Neutrophil (primary cell): ENCODE results near the gene SLC25A48.

ENCODE experiments used
- H3K27ac ChIP-seq: fragments of 200-600 bp; sonication (generic); 2 replicates; pipeline ENCODE4 v1.5.1; 2016; ENCODE audit warnings: mild to moderate bottlenecking, moderate library complexity
- H3K27me3 ChIP-seq: fragments of 200-600 bp; sonication (generic); 2 replicates; pipeline ENCODE4 v1.6.0; 2016; ENCODE audit warnings: mild to moderate bottlenecking
- H3K36me3 ChIP-seq: fragments of 200-600 bp; sonication (generic); 2 replicates; pipeline ENCODE4 v1.5.1; 2017
- H3K4me1 ChIP-seq, 2 experiments: fragments of 200-600 bp in 1 of 2; sonication (generic) in 1 of 2; 1 replicate in 1 of 2; 2 replicates in 1 of 2; pipeline versions ENCODE4 v1.5.1 to v1.6.1; 2013 to 2016; ENCODE audit warnings: low read depth in 1 of 2, low read length in 1 of 2, mild to moderate bottlenecking in 1 of 2, moderate library complexity in 1 of 2; ENCODE audit not compliant: control insufficient read depth in 1 of 2, insufficient read depth in 1 of 2
- H3K4me3 ChIP-seq, 2 experiments: fragments of 200-600 bp in 1 of 2; sonication (generic) in 1 of 2; 1 replicate in 1 of 2; 2 replicates in 1 of 2; pipeline ENCODE4 v1.5.1; 2013 to 2016; ENCODE audit warnings: low read depth in 1 of 2, low read length in 1 of 2, mild to moderate bottlenecking in 1 of 2, moderate library complexity in 1 of 2
- H3K9me3 ChIP-seq: fragments of 200-600 bp; sonication (generic); 2 replicates; pipeline ENCODE4 v1.5.1; 2016
- TF ChIP-seq, protein P1 (sequence below): fragments of 200-600 bp; sonication (generic); IDR thresholded peaks from 2 replicates; pipeline ENCODE4 v1.5.1; 2016; ENCODE audit warnings: antibody characterized with exemption

Gene SLC25A48

DNA sequence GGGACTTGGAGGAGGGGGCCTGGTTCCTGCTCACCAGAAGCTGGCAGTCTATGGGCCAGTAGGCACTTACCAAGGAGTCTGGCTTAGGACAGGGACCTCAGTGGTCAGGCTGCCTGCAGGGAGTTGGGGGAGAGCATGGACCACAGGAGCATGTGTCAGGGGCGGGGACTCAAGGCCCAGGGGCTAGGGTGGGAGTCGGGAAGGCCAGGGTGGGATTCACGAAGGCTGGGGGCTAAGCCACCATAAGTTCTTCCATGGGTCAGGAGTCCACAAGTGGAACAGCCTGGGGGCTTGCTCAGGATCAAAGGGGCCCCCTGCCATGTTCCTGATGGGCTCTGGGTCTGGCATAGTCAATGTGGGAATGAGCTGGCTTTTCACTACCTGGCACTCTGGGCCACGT is 11.5 kb upstream of the SLC25A48 start:
- H3K27me3 ChIP-seq: peaks cover 8% of the 10 kb centered on the region

DNA sequence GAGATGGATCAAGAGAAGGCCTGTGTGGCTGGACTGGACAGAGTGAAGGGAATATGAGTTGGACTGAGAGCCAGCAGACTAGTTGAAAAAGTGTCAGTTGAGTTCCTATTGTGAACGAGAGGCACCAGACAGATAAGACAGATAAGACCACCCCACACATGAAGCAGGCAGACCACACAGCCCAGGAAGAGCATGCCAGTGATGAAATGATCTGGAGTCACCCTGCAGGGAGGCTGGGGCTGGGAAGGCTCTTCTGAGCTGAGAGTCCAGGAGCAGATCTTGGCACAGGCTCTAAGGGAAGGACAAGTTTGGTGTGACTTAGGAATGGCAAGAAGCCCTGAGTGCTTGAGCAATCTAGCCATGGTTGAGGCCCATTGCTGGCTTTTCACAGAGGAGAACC is 10.6 kb upstream of the SLC25A48 start:
- Histone ChIP-seq H3K27ac (no peak overlapping the region), H3K4me1 (no peaks in the 10 kb centered on the region), H3K27me3 (no peaks in the 10 kb centered on the region), H3K36me3 (no peaks in the 10 kb centered on the region), H3K4me3 (no peak overlapping the region), H3K9me3 (no peaks in the 10 kb centered on the region)
- TF ChIP-seq, protein P1, sequence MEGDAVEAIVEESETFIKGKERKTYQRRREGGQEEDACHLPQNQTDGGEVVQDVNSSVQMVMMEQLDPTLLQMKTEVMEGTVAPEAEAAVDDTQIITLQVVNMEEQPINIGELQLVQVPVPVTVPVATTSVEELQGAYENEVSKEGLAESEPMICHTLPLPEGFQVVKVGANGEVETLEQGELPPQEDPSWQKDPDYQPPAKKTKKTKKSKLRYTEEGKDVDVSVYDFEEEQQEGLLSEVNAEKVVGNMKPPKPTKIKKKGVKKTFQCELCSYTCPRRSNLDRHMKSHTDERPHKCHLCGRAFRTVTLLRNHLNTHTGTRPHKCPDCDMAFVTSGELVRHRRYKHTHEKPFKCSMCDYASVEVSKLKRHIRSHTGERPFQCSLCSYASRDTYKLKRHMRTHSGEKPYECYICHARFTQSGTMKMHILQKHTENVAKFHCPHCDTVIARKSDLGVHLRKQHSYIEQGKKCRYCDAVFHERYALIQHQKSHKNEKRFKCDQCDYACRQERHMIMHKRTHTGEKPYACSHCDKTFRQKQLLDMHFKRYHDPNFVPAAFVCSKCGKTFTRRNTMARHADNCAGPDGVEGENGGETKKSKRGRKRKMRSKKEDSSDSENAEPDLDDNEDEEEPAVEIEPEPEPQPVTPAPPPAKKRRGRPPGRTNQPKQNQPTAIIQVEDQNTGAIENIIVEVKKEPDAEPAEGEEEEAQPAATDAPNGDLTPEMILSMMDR: no peak

More for the DNA sequence above, 11.5 kb upstream of the SLC25A48 start:
- H3K27ac ChIP-seq: no peak overlapping the region
- H3K9me3 ChIP-seq: no peaks in the 10 kb centered on the region
- no peaks in the 10 kb centered on the region for H3K4me1 ChIP-seq
- TF ChIP-seq, protein P1: no peak
- no peaks in the 10 kb centered on the region for H3K36me3 ChIP-seq
- H3K4me3 ChIP-seq: no peak overlapping the region

DNA sequence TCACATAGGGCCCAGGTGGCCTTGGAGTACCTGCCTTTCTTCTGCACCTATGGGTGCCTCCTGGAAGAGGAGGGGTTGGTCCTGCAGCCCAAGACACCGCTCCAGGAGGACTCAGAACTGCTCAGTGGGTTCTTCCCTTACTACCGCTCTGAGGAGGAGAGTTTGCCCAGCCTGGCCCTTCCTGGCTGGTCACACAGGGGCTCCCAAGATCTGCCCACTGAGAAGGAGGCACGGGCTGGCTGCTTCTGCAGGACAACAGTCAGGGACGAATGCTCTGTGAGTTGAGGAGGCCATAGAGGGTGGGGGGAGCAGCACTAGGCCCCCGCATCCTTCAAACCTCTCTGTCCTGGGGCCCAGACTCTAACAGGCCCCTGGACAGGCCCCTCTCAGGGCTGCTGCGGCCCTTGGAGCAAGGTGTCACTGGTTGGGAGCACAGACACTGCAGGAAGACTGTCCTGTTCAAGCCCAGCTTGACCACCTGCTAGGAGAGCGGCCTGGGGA is 9.9 kb upstream of the SLC25A48 start:
- H3K4me3 ChIP-seq: no peak overlapping the region
- H3K27ac ChIP-seq: no peak overlapping the region
- no peaks in the 10 kb centered on the region for H3K9me3 ChIP-seq
- no peaks in the 10 kb centered on the region for H3K4me1 ChIP-seq
- H3K36me3 ChIP-seq: no peaks in the 10 kb centered on the region
- peaks cover 2% of the 10 kb centered on the region for H3K27me3 ChIP-seq
- TF ChIP-seq, protein P1: no peak

DNA sequence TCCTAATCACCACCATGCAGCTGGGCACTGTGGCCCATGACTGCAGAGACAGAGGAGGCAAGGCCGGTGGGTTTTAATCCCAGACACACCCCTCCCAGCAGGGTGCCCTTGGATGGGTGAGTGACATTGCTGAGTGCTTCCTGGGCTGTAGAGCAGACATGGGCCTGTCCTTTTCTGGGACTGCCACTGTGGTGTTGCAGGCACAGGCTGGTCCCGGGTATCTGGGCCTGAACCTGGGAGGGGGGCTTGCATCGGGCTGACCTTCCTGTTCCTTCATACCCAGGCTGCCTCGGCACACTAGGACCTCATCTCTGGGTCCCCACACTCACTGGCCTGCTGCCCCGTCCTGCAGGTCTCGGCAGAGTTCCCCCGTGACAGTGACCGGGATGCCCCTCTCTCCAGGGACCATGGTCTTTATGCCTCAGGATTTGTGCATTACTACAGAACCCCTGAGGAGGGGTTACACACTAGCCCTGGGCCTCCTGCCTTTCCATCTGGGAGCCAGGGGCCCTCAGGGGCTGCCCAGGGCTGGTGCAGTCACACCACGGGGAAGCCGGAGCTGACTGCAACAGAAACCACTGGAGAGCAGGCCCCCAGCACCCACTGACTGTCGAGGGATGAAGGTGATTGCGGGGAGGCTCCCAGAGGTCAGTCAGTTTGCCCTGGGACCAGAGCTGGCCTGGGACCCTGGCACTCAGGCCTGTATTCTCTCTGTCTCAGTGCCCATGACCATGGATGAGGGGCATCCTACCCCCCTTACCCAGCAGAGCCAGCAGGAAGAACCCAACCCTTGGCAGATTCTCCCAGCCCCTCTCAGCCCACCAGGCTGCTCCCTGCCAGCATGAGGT is 8.9 kb upstream of the SLC25A48 start:
- H3K9me3 ChIP-seq: no peaks in the 10 kb centered on the region
- H3K36me3 ChIP-seq: no peaks in the 10 kb centered on the region
- H3K4me1 ChIP-seq: no peaks in the 10 kb centered on the region
- TF ChIP-seq, protein P1: no peak
- peaks cover 12% of the 10 kb centered on the region for H3K27me3 ChIP-seq
- H3K4me3 ChIP-seq: no peak overlapping the region
- no peak overlapping the region for H3K27ac ChIP-seq

DNA sequence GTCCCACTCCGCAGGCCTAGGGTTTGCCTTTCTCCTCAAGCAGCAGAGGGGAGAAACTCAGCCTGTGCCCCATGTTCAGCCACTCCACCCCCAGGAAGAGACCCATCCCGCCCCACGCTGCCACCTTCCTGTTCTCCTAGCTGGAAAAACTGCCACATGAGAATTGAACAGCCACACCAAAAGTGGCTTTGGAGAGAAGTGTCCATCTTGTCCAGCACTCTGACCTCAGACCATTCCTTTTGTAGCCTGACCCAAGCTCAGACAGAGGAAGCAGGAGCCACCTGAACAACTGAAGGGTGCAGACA is 8.3 kb upstream of the SLC25A48 start:
- Histone ChIP-seq H3K4me1 (no peaks in the 10 kb centered on the region), H3K36me3 (no peaks in the 10 kb centered on the region), H3K27me3 (peaks cover 18% of the 10 kb centered on the region), H3K27ac (no peak overlapping the region), H3K9me3 (no peaks in the 10 kb centered on the region), H3K4me3 (no peak overlapping the region)
- TF ChIP-seq, protein P1: no peak
